Activated CD8-positive, alpha-beta memory T cell treated with anti-CD3 and anti-CD28 coated beads for 36 hours (primary cell): Measurements from ENCODE around the gene ISLR. TPM values are rescaled to one million over a fixed set of nuclear protein-coding genes. Genes with fewer than 3 reads are reported as not detected.

Source experiments
- CTCF ChIA-PET: fragments of 350-600 bp; sonication (Branson Sonifier 250); formaldehyde crosslinking; loops from one replicate; lab custom pipeline; 2021; ENCODE audit warnings: antibody characterized with exemption; lab: Charles Lee
- POLR2A ChIA-PET: fragments of 350-600 bp; sonication (Branson Sonifier 250); formaldehyde crosslinking; loops from one replicate; lab custom pipeline; 2021; ENCODE audit warnings: antibody characterized with exemption; lab: Charles Lee
- total RNA-seq, 2 experiments: library from RNA; stranded (reverse); gene quantifications; one replicate each; pipeline ENCODE4 v1.2.3, GENCODE V29; 2021

ISLR gene
- total RNA-seq, 2 experiments from 2014 or later, result not detected

- CTCF ChIA-PET, result no interaction called here
These were observed 32.1 kb downstream of the ISLR start for GRCh38 chr15:74205582-74205947.

GRCh38 chr15:74206801-74207281 lies 33.3 kb downstream of the ISLR start:
- ChIA-PET POLR2A (no interaction called here), CTCF (no interaction called here)

More at GRCh38 chr15:74205582-74205947, 32.1 kb downstream of the ISLR start:
- POLR2A ChIA-PET, result no interaction called here

- CTCF ChIA-PET, result no interaction called here
These were observed 34.3 kb downstream of the ISLR start for GRCh38 chr15:74207652-74208440.

DNA sequence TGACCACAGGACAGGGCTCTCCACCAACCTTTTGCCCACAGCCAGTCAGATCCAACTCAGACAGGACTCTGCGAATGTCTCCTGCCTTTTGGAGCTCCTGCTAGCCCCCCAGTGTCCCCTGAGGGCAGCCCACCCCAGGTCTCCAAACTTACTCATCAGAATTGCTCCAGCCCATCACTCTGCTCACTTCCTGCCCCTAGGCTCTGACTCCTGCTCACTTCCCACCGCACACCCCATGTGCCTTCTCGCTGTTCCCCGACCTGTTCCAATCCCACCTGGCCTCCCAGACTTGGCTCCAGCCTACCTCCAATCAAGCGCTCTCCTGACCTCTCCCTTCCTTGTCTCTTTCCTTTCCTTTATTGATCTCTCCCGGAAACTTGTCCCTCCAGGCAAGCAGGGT lies 35.0 kb downstream of the ISLR start:
- ChIA-PET POLR2A (no interaction called here), CTCF (no interaction called here)

More at GRCh38 chr15:74207652-74208440, 34.3 kb downstream of the ISLR start:
- POLR2A ChIA-PET, result no interaction called here

- ChIA-PET POLR2A (no interaction called here), CTCF (no interaction called here)
These were observed 35.5 kb downstream of the ISLR start for GRCh38 chr15:74208901-74209559.

DNA sequence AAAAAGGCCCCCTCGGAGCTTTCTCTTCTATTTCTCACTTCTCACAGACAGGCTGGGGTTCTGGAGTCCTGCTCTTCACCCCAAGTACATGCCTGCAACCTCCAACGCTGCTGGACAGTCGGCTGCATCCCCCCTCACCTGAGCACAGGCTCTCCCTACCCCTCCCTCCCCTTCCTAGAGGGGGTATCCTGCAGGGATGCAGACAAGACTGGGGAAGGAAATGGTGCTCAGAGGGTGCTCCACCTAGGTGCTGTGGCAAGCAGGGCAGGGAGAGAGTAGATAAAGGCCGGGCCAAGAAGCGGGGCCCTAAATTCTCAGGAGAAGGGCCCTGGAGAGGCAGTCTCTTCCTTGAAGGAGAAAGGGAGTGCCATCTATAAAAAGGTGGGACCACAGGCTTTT lies 36.0 kb downstream of the ISLR start:
- ChIA-PET POLR2A (no interaction called here), CTCF (no interaction called here)

DNA sequence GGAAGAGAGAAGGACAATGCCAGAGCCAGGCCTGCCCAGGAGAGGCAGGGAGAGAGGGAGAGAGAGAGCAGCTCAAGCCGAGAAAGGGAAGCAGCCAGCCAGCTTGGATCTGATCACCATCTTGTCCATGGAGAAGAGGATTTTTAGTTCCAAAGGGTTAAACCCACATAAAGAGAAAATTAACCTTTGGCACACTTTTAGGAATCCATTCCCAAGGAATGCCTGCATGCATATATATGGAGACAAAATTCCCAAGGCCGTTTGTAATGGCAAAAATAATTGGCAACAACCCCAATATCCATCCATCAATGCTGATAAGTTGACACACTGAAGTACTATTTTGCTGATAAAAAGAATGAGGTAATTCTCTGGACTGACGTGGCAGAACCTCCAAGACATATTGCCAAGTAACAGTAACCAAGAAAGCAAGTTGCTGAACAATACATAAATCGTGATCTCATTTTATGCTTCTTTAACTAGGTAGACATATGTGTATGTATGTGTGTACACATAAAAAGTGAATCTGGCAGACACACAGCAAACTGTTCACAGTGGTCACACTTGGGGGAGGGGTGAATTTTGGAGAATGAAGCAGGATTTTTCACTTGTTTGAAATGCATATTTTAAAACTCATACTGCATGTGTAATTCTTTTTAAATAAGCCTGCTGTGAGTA lies 36.6 kb downstream of the ISLR start:
- POLR2A ChIA-PET, result no interaction called here

GRCh38 chr15:74210729-74211128 lies 37.2 kb downstream of the ISLR start:
- ChIA-PET CTCF (no interaction called here), POLR2A (no interaction called here)

More for the DNA sequence above, 36.6 kb downstream of the ISLR start:
- CTCF ChIA-PET, result no interaction called here

DNA sequence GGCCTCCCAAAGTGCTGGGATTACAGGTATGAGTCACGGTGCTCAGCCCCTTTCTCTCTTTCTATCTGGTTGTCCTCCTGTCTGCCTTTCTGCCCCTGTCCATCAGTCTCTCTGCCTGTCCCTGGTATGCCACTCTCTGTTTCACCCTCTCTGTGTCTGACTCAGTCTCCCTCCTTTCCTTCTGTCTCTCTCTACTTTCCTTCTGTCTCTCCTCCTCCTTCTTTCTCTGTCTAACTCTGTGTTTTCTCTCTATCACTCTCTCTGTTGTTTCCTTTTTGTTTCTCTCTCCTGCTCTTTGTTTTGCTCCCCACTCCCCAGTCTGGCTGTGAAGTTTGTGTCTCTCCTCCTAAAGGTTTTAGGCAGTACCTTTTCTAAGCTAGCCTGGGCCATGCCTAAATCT lies 38.1 kb downstream of the ISLR start:
- POLR2A ChIA-PET, result no interaction called here
- CTCF ChIA-PET, result no interaction called here

GRCh38 chr15:74212494-74212893 lies 39.0 kb downstream of the ISLR start:
- ChIA-PET POLR2A (no interaction called here), CTCF (interaction anchor here (0.6 kb wide), 1 partner anchor 1276 kb away, joined by 4 read pairs; no protein-coding TSS in a partner anchor)

DNA sequence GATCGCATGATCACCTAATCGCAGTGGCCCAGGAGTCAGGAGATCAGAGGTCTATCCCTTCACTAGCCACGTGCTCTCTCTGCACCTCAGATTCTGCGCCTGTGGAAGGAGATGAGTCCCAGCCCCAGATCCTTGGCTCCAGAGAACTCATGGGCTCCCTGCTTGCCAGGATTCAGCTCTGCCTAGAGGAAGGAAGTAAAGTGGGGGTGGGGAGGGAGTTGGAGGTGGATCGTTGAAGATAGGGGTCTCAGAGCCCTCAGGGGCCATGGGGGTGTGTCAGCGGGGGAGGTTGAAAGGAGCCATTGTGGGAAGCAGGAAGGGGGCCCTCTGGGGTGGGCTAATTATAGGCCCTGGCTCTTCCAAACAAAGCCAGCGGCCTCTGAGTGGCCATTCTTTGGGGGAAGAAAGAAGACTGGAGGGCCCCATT lies 40.4 kb downstream of the ISLR start:
- POLR2A ChIA-PET, result no interaction called here
- CTCF ChIA-PET, result no interaction called here

DNA sequence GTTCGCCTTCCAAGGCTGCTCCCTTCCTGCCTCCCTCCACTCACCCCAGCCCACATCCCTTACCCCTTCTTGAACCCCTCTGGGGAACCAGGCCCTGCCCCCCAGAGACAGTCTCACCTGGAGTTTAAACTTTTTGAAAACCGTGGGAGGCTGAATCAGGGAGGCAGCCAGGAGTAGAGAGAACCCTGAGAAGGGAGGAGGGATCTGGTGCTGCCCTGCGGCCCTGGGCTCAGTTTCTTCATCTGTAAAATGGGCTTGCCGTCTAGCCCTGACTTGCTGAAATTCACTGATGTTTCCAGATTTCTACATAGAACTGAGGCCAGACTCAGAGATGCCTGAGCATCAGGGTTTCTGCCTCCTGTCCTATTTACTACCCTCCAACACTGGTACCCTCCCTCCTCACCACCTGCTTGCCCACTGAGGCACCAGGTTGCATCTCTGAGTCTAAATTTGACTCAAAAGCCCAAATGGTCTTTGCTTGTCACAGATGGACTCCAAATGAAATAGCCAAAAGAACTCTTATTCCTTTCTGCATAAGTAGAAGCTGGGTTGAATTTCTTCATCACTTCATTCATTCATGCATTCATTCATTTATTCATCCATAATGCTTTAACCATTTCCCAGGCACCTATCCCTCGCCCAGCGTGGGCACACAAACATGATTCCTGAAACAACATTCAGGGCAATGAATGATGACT lies 41.0 kb downstream of the ISLR start:
- ChIA-PET CTCF (no interaction called here), POLR2A (no interaction called here)

DNA sequence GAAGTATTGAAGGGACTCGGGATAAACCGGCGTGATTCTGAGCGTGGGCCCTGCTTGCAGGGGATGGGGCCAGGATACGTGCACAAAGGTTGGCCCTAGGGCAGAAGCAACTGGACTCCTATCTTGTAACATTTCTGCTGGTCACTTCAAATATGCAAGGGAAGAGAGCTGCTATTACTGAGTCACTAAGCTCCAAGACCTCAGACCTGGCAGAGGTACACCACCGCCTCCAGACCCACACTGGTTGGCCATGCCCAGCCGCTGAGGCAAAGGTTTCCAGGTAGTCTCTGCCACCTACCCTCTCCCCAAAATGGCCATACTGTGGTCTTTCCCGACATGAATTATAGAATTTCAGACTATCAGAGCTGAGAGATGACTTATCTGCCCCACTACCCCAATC lies 42.4 kb downstream of the ISLR start:
- POLR2A ChIA-PET, result no interaction called here
- CTCF ChIA-PET, result interaction anchor here (1.2 kb wide), 1 partner anchor 92 kb away, joined by 3 read pairs; no protein-coding TSS in a partner anchor

- ChIA-PET POLR2A (interaction anchor here (0.6 kb wide), 1 partner anchor 675 kb away, joined by 3 read pairs; no protein-coding TSS in a partner anchor), CTCF (no interaction called here)
These were observed 43.4 kb downstream of the ISLR start for GRCh38 chr15:74216949-74217348.

- ChIA-PET CTCF (no interaction called here), POLR2A (no interaction called here)
These were observed 44.7 kb downstream of the ISLR start for GRCh38 chr15:74217907-74218885.

DNA sequence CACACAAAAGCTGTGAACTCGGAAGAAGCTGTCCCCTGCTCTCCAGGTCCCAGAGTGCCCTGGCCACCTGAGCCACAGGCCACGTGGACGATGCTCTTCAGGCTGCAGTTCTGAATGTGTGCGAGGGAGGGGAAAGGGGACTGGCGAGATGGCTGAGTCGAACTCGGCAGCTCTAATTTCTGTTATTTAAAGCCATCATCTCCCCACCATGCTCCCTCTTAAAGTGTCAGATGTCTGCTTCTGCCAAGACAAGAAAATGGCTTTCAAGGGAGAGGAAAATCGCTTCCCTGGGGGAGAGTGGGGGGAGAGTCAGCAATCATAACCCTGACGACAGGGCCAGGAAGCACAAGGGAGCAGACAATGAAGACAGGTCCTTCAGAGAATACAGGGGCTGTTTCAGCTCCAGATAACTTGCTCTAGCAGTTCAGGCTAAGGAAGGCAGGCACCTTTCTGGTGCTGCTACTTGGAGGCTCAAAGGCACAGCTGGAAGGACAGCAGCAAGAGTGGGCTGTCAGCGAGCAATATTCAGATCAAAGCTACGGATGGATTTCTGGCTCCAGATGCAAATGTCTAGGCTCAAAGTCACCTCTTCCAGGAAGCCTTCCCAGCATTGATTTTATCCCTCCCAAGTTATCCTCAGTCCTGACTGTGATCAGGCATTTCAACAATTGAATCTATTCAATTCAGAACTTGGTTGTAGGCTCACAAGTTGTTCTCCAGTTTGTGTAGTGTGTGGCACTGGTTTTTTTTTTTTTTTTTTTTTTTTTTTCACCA lies 47.2 kb downstream of the ISLR start:
- ChIA-PET CTCF (no interaction called here), POLR2A (no interaction called here)

- ChIA-PET CTCF (no interaction called here), POLR2A (no interaction called here)
These were observed 48.1 kb downstream of the ISLR start for GRCh38 chr15:74221399-74222239.
